ENCODE data around the gene TRPV3.

Gene TRPV3

GRCh38 chr17:3556239-3556915 lies 1.2 kb downstream of the TRPV3 start:
- Histone ChIP-seq H3K27ac (ENCODE audit: extremely low read depth, low read depth, low read length) (no peak overlapping the region), H3K4me1 (ENCODE audit: control insufficient read depth, insufficient read depth, low read length) (no peaks in the 10 kb centered on the region; the same call in 1 of the 2 replicates), H3K4me3 (ENCODE audit: low read depth, low read length) (no peak overlapping the region), H3K9me3 (ENCODE audit: control insufficient read depth, insufficient read depth, low read depth, low read length) (no peaks in the 10 kb centered on the region), H3K36me3 (ENCODE audit: control insufficient read depth in 2 of 2, insufficient read depth in 1 of 2, low read length in 2 of 2) (no peaks in the 10 kb centered on the region)
- ChIA-PET CTCF (interaction anchor here (0.7 to 1.4 kb wide), 2 partner anchors 20 to 47 kb away, joined by 3 to 4 read pairs; no protein-coding TSS in a partner anchor), POLR2A (interaction anchor here (0.6 to 0.9 kb wide), 2 partner anchors 60 to 552 kb away, joined by 4 to 7 read pairs; no protein-coding TSS in a partner anchor)
- TF ChIP-seq EGR2 (tag by site-specific recombination; IDR thresholded peaks at IDR 0.05; ENCODE audit: low read depth): no peak
- TF ChIP-seq ZNF677 (tag by site-specific recombination; IDR thresholded peaks at IDR 0.05): no peak
- no peak for TF ChIP-seq ZNF513 (tag by site-specific recombination; IDR thresholded peaks at IDR 0.05)
- no peak for TF ChIP-seq PRDM1 (tag by site-specific recombination; IDR thresholded peaks at IDR 0.05)
- no peak for TF ChIP-seq ZNF362 (tag by site-specific recombination; IDR thresholded peaks at IDR 0.05)
- TF ChIP-seq SP7 (tag by site-specific recombination; IDR thresholded peaks at IDR 0.05): no peak
- TF ChIP-seq ZNF184 (tag by site-specific recombination; IDR thresholded peaks at IDR 0.05): no peak
- no peak for TF ChIP-seq ZNF112 (tag by site-specific recombination; IDR thresholded peaks at IDR 0.05)
- TF ChIP-seq HOXA7 (CRISPR knock-in tag; IDR thresholded peaks at IDR 0.05; ENCODE audit: borderline replicate concordance): no peak
- TF ChIP-seq ZNF274 (IDR thresholded peaks at IDR 0.05; ENCODE audit: low read length): no peak
- no peak for TF ChIP-seq ZNF274 (tag by site-specific recombination; IDR thresholded peaks at IDR 0.05; ENCODE audit: borderline replicate concordance)

GRCh38 chr17:3555189-3555796 lies 2.3 kb downstream of the TRPV3 start:
- H3K36me3 ChIP-seq (ENCODE audit: control insufficient read depth in 2 of 2, insufficient read depth in 1 of 2, low read length in 2 of 2): no peaks in the 10 kb centered on the region
- ChIA-PET POLR2A (interaction anchor here (0.9 kb wide), 1 partner anchor 551 kb away, joined by 7 read pairs; no protein-coding TSS in a partner anchor), CTCF (interaction anchor here (0.7 to 1.4 kb wide), 2 partner anchors 19 to 48 kb away, joined by 3 to 4 read pairs; no protein-coding TSS in a partner anchor)
- H3K4me1 ChIP-seq (ENCODE audit: control insufficient read depth, insufficient read depth, low read length): no peaks in the 10 kb centered on the region; the same call in 1 of the 2 replicates
- H3K4me3 ChIP-seq (ENCODE audit: low read depth, low read length): no peak overlapping the region
- no peaks in the 10 kb centered on the region for H3K9me3 ChIP-seq (ENCODE audit: control insufficient read depth, insufficient read depth, low read depth, low read length)
- H3K27ac ChIP-seq (ENCODE audit: extremely low read depth, low read depth, low read length): no peak overlapping the region
- TF ChIP-seq ZNF670 (tag by site-specific recombination; IDR thresholded peaks at IDR 0.05; ENCODE audit: low read depth): no peak
- no peak for TF ChIP-seq YY2 (tag by site-specific recombination; IDR thresholded peaks at IDR 0.05)
- TF ChIP-seq ZNF292 (tag by site-specific recombination; IDR thresholded peaks at IDR 0.05; ENCODE audit: borderline replicate concordance, low read depth): no peak
- no peak for TF ChIP-seq ZNF37A (tag by site-specific recombination; IDR thresholded peaks at IDR 0.05)
- TF ChIP-seq ZNF747 (tag by site-specific recombination; IDR thresholded peaks at IDR 0.05): no peak
- no peak for TF ChIP-seq ZNF664 (tag by site-specific recombination; IDR thresholded peaks at IDR 0.05)
- no peak for TF ChIP-seq ZNF704 (tag by site-specific recombination; IDR thresholded peaks at IDR 0.05)
- TF ChIP-seq ZBTB49 (tag by site-specific recombination; IDR thresholded peaks at IDR 0.05; ENCODE audit: low read depth): no peak
- TF ChIP-seq ZNF433 (tag by site-specific recombination; IDR thresholded peaks at IDR 0.05; ENCODE audit: low read depth): no peak
- TF ChIP-seq PRDM10 (tag by site-specific recombination; IDR thresholded peaks at IDR 0.05): no peak
- TF ChIP-seq ZNF830 (tag by site-specific recombination; IDR thresholded peaks at IDR 0.05; ENCODE audit: low read depth): no peak
- no peak for TF ChIP-seq ZNF426 (tag by site-specific recombination; IDR thresholded peaks at IDR 0.05)
- no peak for TF ChIP-seq ZBTB7A (tag by site-specific recombination; IDR thresholded peaks at IDR 0.05; ENCODE audit: low read depth)
- no peak for TF ChIP-seq ZNF548 (tag by site-specific recombination; IDR thresholded peaks at IDR 0.05)

All from HEK293 (cell line).